Upper lobe of right lung (tissue), 1 donor: ENCODE data around the gene CD79B. TPM values are rescaled to one million over a fixed set of nuclear protein-coding genes. Genes with fewer than 3 reads are reported as not detected.
"Not testable (repeated sequence)": the region's sequence is repeated elsewhere in the genome, so short reads cannot be mapped to it uniquely, and the experiment has no call there.

ENCODE experiments used
- ATAC-seq: fragments of 200-7000 bp; cut with Tn5 transposase; one replicate; pipeline ENCODE4 v1.9.1; 2020; ENCODE audit warnings: mild to moderate bottlenecking, moderate library complexity
- DNase-seq: peaks from one replicate; pipeline ENCODE4 v3.0.0-alpha.2; 2020
- H3K27ac ChIP-seq: fragments of 200-600 bp; one replicate; pipeline ENCODE4 v1.8.0; 2022
- H3K27me3 ChIP-seq: fragments of 200-600 bp; one replicate; pipeline ENCODE4 v1.8.0; 2022; ENCODE audit warnings: mild to moderate bottlenecking
- H3K36me3 ChIP-seq: fragments of 200-600 bp; one replicate; pipeline ENCODE4 v1.8.0; 2022
- H3K4me1 ChIP-seq: fragments of 200-600 bp; one replicate; pipeline ENCODE4 v1.8.0; 2022
- H3K4me3 ChIP-seq: fragments of 200-600 bp; one replicate; pipeline ENCODE4 v1.8.0; 2022; ENCODE audit warnings: mild to moderate bottlenecking
- H3K9me3 ChIP-seq: fragments of 200-600 bp; one replicate; pipeline ENCODE4 v1.8.0; 2022
- intact Hi-C: fragments of 100-400 bp; cut with DNase I; formaldehyde crosslinking; loops from one replicate; pipeline ENCODE4 v1.11.0; 2022
- total RNA-seq: library from RNA; stranded (reverse); fragmentation: NEBNext Ultra II Directional; extraction: Animal tissue kit (Norgen Biotek cat#: 25700); gene quantifications from one replicate; pipeline ENCODE4 v1.2.1, GENCODE V29; 2021
- TF ChIP-seq, protein P1 (sequence below): fragments of 200-600 bp; IDR thresholded peaks from one replicate; pipeline ENCODE4 v1.8.0; 2022; ENCODE audit warnings: antibody characterized with exemption
- donor health status: DM: no; HTN: yes; CAD: no; lungs with severe emphysema.

CD79B gene
- total RNA-seq, 1 donor from 2014 or later: 4.7 TPM

DNA sequence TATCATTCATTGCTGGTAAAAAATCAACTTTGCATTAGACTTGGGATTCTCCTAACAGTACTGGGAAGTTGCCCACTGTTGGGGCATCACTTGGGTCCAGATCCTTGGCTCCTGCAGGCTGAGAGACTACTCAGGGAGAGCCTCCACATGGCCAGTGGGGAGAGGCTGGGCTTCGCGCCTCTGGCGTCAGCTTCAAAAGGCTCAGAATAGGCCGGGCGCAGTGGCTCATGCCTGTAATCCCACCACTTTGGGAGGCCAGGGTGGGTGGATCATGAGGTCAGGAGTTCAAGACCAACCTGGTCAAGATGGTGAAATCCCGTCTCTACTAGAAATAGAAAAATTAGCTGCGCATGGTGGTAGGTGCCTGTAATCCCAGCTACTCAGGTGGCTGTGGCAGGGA lies 17.7 kb downstream of the CD79B start:
- ATAC-seq (no peak), DNase-seq (no peak)
- TF ChIP-seq, protein P1, sequence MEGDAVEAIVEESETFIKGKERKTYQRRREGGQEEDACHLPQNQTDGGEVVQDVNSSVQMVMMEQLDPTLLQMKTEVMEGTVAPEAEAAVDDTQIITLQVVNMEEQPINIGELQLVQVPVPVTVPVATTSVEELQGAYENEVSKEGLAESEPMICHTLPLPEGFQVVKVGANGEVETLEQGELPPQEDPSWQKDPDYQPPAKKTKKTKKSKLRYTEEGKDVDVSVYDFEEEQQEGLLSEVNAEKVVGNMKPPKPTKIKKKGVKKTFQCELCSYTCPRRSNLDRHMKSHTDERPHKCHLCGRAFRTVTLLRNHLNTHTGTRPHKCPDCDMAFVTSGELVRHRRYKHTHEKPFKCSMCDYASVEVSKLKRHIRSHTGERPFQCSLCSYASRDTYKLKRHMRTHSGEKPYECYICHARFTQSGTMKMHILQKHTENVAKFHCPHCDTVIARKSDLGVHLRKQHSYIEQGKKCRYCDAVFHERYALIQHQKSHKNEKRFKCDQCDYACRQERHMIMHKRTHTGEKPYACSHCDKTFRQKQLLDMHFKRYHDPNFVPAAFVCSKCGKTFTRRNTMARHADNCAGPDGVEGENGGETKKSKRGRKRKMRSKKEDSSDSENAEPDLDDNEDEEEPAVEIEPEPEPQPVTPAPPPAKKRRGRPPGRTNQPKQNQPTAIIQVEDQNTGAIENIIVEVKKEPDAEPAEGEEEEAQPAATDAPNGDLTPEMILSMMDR: no peak
- Histone ChIP-seq H3K27me3 (peaks cover 8% of the 10 kb centered on the region), H3K36me3 (no peaks in the 10 kb centered on the region), H3K4me3 (no peak overlapping the region), H3K4me1 (peaks cover 1% of the 10 kb centered on the region), H3K9me3 (no peaks in the 10 kb centered on the region), H3K27ac (no peak overlapping the region)
- intact Hi-C loops: loop anchor here (10.0 kb wide), 2 partner anchors 110 to 220 kb away; partner anchors contain the start of genes ERN1 and ICAM2

DNA sequence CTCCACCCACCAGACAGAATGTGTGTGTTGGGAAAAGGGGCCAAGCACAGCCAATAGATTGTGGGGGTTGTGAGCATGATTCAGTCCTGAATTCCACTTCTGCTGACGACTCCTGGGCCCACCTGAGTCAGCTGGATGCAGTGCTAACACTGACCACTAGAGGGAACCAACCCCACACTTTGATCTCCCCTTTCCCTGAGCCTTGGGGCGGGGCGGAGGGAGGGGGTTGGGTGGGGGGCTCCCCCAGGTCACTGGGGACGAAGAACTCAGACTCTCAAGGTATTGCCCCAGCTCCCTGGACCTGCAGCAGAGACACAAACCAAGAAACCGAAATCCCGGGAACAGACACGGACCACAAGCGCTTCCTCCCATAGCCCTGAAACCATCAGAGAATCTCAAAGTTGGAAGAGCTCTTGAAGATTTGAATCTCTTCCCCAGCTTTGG lies 20.5 kb downstream of the CD79B start:
- Histone ChIP-seq H3K9me3 (no peaks in the 10 kb centered on the region), H3K27ac (no peak overlapping the region), H3K4me1 (no peaks in the 10 kb centered on the region), H3K27me3 (no peaks in the 10 kb centered on the region), H3K4me3 (no peak overlapping the region), H3K36me3 (no peaks in the 10 kb centered on the region)
- peak; percentile 51 for DNase-seq
- intact Hi-C loops: loop anchor here (10.0 kb wide), 2 partner anchors 113 to 223 kb away; partner anchors contain the start of genes ERN1 and ICAM2
- peak; percentile 75 for ATAC-seq
- TF ChIP-seq, protein P1: peak; percentile 80

DNA sequence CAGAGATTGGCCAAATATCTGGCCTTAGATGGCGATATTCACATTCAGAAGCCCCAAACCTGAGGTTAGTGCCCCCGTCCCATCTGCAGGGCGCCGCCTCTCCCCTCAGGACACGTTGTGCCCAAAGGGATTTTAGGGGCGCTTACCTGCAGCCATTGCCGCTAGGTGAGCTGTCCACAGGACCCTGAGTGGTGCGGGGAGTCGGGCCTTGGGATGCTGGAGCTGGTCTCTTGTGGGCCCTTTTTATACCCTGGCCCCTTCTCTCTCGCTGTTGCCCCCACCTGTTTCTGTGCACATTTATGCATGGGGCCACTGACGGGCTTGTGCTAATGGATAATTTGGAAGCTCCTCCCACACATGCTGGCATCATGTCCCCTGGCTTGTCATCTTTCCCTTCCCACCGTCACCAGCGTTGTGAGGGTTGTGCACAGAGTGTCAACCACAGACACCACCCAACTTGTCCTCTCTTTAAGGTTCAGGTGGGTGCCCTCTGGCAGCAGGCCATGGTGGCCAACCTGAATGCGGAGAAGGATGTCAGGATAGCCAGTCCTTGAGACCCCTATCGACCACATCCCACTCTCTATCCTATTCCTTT lies 21.0 kb downstream of the CD79B start, which contains the start of gene CSHL1:
Gene CSHL1 (minus strand): TSS at position 218 of the 595 bp plus-strand sequence. CDS start 62 bp downstream, at position 156.
- no peak for ATAC-seq
- TF ChIP-seq, protein P1: no peak
- no peaks in the 10 kb centered on the region for H3K27me3 ChIP-seq
- H3K9me3 ChIP-seq: no peaks in the 10 kb centered on the region
- intact Hi-C loops: loop anchor here (10.0 kb wide), 2 partner anchors 114 to 224 kb away; partner anchors contain the start of genes ERN1 and ICAM2
- DNase-seq: peak; percentile 57
- no peak within 1 kb of the TSS for H3K27ac ChIP-seq
- H3K36me3 ChIP-seq: no peaks in the 10 kb centered on the region
- H3K4me1 ChIP-seq: no peaks in the 10 kb centered on the region
- H3K4me3 ChIP-seq: no peak within 1 kb of the TSS

DNA sequence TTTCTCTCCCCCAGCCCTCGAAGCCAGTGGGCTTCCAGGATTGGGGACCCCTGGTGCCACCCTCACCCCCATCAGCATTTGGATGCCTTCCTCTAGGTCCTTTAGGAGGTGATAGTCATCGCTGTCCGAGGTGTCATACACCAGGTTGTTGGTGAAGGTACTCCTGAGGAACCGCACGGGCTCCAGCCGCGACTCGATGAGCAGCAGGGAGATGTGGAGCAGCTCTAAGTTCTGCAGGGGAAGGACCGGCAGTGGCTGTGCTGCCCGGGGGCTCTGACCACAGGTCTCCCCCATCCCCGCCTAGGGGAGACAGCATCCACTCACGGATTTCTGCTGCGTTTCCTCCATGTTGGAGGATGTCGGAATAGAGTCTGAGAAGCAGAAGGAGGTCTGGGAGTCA lies 22.0 kb downstream of the CD79B start:
- Histone ChIP-seq H3K27ac (no peak overlapping the region), H3K9me3 (no peaks in the 10 kb centered on the region), H3K4me1 (no peaks in the 10 kb centered on the region), H3K36me3 (no peaks in the 10 kb centered on the region), H3K27me3 (no peaks in the 10 kb centered on the region), H3K4me3 (no peak overlapping the region)
- TF ChIP-seq, protein P1: no peak
- intact Hi-C loops: loop anchor here (10.0 kb wide), 2 partner anchors 115 to 225 kb away; partner anchors contain the start of genes ERN1 and ICAM2
- ATAC-seq: no peak
- DNase-seq: peak; percentile 46

DNA sequence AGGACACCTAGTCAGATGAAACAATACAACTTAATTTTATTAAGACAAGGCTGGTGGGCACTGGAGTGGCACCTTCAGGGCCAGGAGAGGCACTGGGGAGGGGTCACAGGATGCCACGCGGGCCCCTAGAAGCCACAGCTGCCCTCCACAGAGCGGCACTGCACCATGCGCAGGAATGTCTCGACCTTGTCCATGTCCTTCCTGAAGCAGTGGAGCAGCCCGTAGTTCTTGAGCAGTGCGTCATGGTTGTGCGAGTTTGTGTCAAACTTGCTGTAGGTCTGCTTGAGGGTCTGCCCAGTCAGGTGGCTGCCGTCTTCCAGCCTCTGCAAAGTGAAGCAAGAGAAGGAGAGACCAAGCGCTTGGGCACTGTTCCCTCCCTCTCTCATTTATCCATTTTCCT lies 22.5 kb downstream of the CD79B start:
- ATAC-seq, H3K4me1 ChIP-seq, H3K27me3 ChIP-seq, H3K4me3 ChIP-seq, H3K9me3 ChIP-seq, intact Hi-C loops, H3K36me3 ChIP-seq, H3K27ac ChIP-seq: not testable (repeated sequence)
- peak; percentile 8 for DNase-seq

DNA sequence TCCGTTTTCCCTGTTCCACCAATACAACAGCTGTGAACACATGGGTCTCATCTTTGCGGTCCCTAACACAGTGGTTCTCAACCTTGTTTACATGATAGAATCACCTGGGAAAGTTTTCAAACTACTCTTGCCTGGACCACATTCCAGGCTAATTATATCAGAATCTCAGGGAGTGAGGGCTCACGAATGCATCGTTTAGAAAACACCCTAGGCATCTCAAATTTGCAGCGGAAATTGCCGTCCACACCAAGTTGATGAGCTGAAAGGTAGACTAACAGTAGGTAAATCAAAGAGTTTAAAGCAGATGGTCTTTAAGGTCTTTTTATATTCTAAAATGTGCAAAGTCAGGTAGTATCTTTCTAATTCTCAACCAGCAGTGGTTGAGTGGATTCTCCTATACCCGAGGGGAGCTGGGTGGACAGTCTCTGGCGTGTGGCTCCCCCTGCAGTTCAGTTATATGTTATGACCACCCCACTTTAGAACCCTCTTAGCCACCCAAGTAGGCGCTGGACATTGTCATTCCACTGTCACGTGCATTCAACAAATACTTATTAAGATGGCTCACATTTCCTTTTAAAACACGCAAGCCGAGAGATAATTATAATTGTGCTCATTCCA lies 24.9 kb downstream of the CD79B start:
- H3K9me3 ChIP-seq, H3K36me3 ChIP-seq, H3K4me3 ChIP-seq, H3K27me3 ChIP-seq, intact Hi-C loops, H3K4me1 ChIP-seq, H3K27ac ChIP-seq: not testable (repeated sequence)
- TF ChIP-seq, protein P1: peak; percentile 14
- peak; percentile 18 for DNase-seq
- ATAC-seq: peak; percentile 70

DNA sequence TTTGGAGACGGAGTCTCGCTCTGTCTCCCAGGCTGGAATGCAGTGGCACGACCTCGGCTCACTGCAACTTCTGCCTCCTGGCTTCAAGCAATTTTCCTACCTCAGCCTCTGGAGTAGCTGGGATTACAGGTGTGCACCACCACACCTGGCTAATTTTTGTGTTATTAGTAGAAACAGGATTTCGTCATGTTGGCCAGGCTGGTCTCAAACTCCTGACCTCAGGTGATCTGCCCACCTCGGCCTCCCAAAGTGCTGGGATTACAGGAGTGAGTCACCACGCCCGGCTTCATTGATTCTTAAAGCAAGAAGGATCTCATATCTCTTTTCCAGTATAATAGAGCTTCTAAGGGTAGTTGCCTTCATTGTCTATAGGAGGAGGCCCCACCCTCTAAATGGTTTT lies 27.3 kb downstream of the CD79B start:
- H3K27me3 ChIP-seq, H3K4me3 ChIP-seq, ATAC-seq, H3K27ac ChIP-seq, H3K36me3 ChIP-seq, H3K4me1 ChIP-seq, H3K9me3 ChIP-seq, intact Hi-C loops: not testable (repeated sequence)
- peak; percentile 1 for DNase-seq
